Adrenal gland (tissue), 12 donors: Measurements from ENCODE around the gene ARHGEF28. TPM values are rescaled to one million over a fixed set of nuclear protein-coding genes. Genes with fewer than 3 reads are reported as not detected.

Experiments used
- DNase-seq, 7 donors: peaks; one replicate each; pipeline ENCODE4 v3.0.0-alpha.2; 2019 to 2020
- H3K27ac ChIP-seq, 5 donors: fragments of 200-600 bp; sonication (generic) in 4 of 5; 1 replicate in 3 of 5; 2 replicates in 2 of 5; pipeline versions ENCODE4 v1.5.1 to v1.8.0; 2016 to 2020; ENCODE audit warnings: mild to moderate bottlenecking in 1 of 5
- H3K27me3 ChIP-seq: fragments of 200-600 bp; 2 replicates; pipeline ENCODE4 v1.8.0; 2021
- H3K36me3 ChIP-seq, 2 donors: fragments of 200-600 bp; replicated peaks in 1 of 2; 1 replicate in 1 of 2; 2 replicates in 1 of 2; pipeline versions ENCODE4 v1.5.1 to v1.8.0; 2018 to 2022
- H3K4me1 ChIP-seq, 2 donors: fragments of 200-600 bp; replicated peaks in 1 of 2; 1 replicate in 1 of 2; 2 replicates in 1 of 2; pipeline versions ENCODE4 v1.5.1 to v1.8.0; 2018 to 2021
- H3K4me3 ChIP-seq, 4 donors: fragments of 200-600 bp; sonication (generic) in 3 of 4; one replicate each; pipeline ENCODE4 v1.5.1; 2016 to 2018
- H3K9me3 ChIP-seq, 3 donors: fragments of 200-600 bp; sonication (generic) in 1 of 3; replicated peaks in 1 of 3; 1 replicate in 2 of 3; 2 replicates in 1 of 3; pipeline versions ENCODE4 v1.5.1 to v1.8.0; 2016 to 2021
- POLR2A ChIP-seq, 2 donors: fragments of 450-650 bp; IDR thresholded peaks; one replicate each; pipeline ENCODE4 v1.6.1; 2017; ENCODE audit warnings: antibody characterized with exemption in 2 of 2, mild to moderate bottlenecking in 2 of 2, moderate library complexity in 1 of 2
- WGBS, 4 donors: extraction: QIAGEN DNeasy Blood & Tissue Kit in 2 of 4; methylation state at CpG; one replicate each; pipeline versions ENCODE4 v1.1.5 to v1.1.7; 2013 to 2017; 5-methylcytosine and 5-hydroxymethylcytosine counted together
- intact Hi-C, 2 donors: fragments of 100-400 bp; cut with DNase I; formaldehyde crosslinking; loops; one replicate each; pipeline versions ENCODE4 v1.14.1 to v1.15.0; 2022 to 2023
- polyA plus RNA-seq, 3 donors: library from polyadenylated mRNA; stranded (reverse); fragments of 200-250 nt in 2 of 3; fragments of 350-450 nt in 1 of 3; fragmentation: Illumina TruSeq in 1 of 3; extraction: RNeasy Lipid Tissue Mini Kit (QIAGEN cat#74804) in 1 of 3; gene quantifications; one replicate each; pipeline ENCODE4 v1.2.3, GENCODE V29; 2013 to 2014
- total RNA-seq, 9 donors: library from RNA; depleted of rRNA in 4 of 9; stranded (reverse); fragments of >200 nt in 4 of 9; fragments of 120-200 nt in 1 of 9; fragmentation: NEBNext Ultra II Directional in 1 of 9; extraction: Animal tissue kit (Norgen Biotek cat#: 25700) in 1 of 9; gene quantifications; one replicate each; pipeline versions ENCODE4 v1.1.0 to v1.2.4, GENCODE V29; 2013 to 2023
- TF ChIP-seq, protein P1 (sequence below), 6 experiments: fragments of 450-650 bp in 4 of 6; fragments of 200-600 bp in 2 of 6; sonication (generic) in 1 of 6; IDR thresholded peaks; 1 replicate in 5 of 6; 2 replicates in 1 of 6; pipeline versions ENCODE4 v1.5.1 to v1.8.0; 2016 to 2021; ENCODE audit warnings: antibody characterized with exemption in 6 of 6, mild to moderate bottlenecking in 2 of 6, moderate library complexity in 1 of 6
- donor health status: healthy with polysubstance abuse.
- donor health status: Bipolar disorder and iron deficiency.
- donor health status: DM: yes; HTN: yes; CAD: no.
- donor health status: DM: no; HTN: no; CAD: no.
- donor health status: DM: no; HTN: no; CAD: no.
- donor health status: DM: yes; HTN: yes; CAD: no.

ARHGEF28 gene
- total and polyA plus RNA-seq, 12 donors, result 25.3 to 138 (median 42.4) TPM

DNA sequence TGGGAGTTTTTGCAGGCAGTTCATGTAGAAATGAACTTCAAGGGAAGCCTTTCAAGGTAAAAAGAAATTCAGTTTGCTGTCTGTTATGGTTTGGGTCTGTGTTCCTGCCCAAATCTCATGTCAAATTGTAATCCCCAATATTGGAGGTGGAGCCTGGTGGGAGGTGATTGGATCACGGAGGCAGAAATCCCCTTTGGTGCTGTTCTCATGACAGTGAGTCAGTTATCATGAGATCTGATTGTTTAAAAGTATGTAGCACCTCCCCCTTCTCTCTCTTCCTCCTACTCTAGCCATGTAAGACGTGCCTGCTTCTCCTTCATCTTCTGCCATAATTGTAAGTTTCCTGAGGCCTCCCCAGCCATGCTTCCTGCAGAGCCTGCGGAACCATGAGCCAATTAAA lies 341.4 kb downstream of the ARHGEF28 start:
- intact Hi-C loops, result no loop called here
- DNase-seq, result no peak
- Histone ChIP-seq H3K27me3 (no peaks in the 10 kb centered on the region), H3K4me3 (no peak overlapping the region), H3K36me3 (no peaks in the 10 kb centered on the region), H3K9me3 (no peaks in the 10 kb centered on the region), H3K27ac (no peak overlapping the region), H3K4me1 (no peaks in the 10 kb centered on the region)
- TF ChIP-seq, protein P1, sequence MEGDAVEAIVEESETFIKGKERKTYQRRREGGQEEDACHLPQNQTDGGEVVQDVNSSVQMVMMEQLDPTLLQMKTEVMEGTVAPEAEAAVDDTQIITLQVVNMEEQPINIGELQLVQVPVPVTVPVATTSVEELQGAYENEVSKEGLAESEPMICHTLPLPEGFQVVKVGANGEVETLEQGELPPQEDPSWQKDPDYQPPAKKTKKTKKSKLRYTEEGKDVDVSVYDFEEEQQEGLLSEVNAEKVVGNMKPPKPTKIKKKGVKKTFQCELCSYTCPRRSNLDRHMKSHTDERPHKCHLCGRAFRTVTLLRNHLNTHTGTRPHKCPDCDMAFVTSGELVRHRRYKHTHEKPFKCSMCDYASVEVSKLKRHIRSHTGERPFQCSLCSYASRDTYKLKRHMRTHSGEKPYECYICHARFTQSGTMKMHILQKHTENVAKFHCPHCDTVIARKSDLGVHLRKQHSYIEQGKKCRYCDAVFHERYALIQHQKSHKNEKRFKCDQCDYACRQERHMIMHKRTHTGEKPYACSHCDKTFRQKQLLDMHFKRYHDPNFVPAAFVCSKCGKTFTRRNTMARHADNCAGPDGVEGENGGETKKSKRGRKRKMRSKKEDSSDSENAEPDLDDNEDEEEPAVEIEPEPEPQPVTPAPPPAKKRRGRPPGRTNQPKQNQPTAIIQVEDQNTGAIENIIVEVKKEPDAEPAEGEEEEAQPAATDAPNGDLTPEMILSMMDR (IDR thresholded peaks at IDR 0.05), result no peak
- no peak for TF ChIP-seq POLR2A (IDR thresholded peaks at IDR 0.05)
- 84 to 88% (median 86%) methylated on average over 3 of the region's 3 CpGs for WGBS, 4 donors

DNA sequence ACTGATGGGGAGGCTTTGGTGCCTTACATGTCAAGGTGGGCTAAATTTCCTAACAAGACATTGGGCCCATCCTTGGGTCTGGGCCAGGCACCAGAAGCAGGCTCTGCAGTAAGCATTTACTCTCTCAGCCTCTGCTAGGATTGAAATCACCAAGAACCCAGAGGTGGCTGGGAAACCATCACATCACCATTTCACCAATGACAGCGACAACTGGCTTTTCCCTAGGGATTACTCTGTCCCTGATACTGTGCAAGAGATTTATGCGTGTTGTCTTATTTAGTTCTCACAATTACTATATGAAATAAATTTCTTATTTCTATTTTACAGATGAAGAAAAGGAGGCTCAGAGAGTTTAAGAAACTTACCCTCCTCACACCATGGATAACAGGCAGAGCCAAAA lies 342.2 kb downstream of the ARHGEF28 start:
- Histone ChIP-seq H3K36me3 (no peaks in the 10 kb centered on the region), H3K4me3 (no peak overlapping the region), H3K9me3 (no peaks in the 10 kb centered on the region), H3K27me3 (no peaks in the 10 kb centered on the region), H3K4me1 (no peaks in the 10 kb centered on the region), H3K27ac (no peak overlapping the region)
- DNase-seq, result no peak
- 87 to 92% (median 91%) methylated on average over 2 of the region's 2 CpGs for WGBS, 4 donors
- no peak for TF ChIP-seq POLR2A (IDR thresholded peaks at IDR 0.05)
- TF ChIP-seq, protein P1 (IDR thresholded peaks at IDR 0.05), result no peak
- intact Hi-C loops, result no loop called here

GRCh38 chr5:73968729-73969128 lies 342.7 kb downstream of the ARHGEF28 start:
- Histone ChIP-seq H3K36me3 (no peaks in the 10 kb centered on the region), H3K27ac (no peak overlapping the region), H3K4me3 (no peak overlapping the region), H3K9me3 (no peaks in the 10 kb centered on the region), H3K4me1 (no peaks in the 10 kb centered on the region), H3K27me3 (no peaks in the 10 kb centered on the region)
- 58 to 72% (median 68%) methylated on average over 8 of the region's 8 CpGs for WGBS, 4 donors
- intact Hi-C loops, result no loop called here
- TF ChIP-seq, protein P1 (IDR thresholded peaks at IDR 0.05), result no peak
- DNase-seq, result no peak

DNA sequence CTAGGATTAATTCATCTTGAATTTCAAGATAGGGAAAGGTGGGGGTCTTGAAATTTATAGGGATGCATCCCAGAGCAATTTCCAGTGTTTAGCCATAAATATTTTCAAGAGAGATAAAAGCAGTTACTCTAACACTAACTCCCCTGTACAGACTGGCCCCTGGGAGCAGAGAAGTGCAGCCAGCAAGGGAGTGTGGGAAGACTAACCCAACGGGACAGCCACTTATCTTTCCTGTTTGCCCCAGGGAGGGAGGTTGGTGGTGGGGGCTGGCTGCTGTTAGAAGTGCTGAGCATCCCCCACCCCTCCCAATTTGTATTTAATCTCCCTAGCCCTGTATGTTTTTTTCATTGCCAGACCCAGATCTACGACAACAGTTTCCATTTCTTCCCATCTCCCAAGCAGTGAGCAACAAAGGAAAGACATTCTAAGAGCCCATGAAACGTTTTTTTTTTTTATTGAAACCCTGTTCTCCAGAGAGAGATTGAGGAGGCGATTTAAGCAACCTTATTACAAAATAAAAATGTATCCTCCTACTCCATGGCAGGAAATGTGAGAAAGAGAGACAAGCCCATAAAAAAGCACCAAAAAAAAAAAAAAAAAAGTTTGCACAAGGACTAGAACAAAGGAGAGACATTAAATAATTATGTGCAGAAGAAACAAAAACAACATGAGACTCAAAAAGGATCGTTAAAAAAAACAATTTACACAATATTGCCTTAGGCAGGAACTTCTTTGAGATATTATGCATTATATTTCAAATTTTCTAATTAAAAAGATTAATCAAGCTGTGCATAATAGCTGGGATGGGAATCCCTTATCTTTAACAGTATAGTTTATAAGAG lies 343.4 kb downstream of the ARHGEF28 start:
- Histone ChIP-seq H3K4me3 (no peak overlapping the region), H3K36me3 (no peaks in the 10 kb centered on the region), H3K27me3 (no peaks in the 10 kb centered on the region)

More for the DNA sequence above, 343.4 kb downstream of the ARHGEF28 start:
- no peak for TF ChIP-seq POLR2A (IDR thresholded peaks at IDR 0.05)
- TF ChIP-seq, protein P1 (IDR thresholded peaks at IDR 0.05), result no peak
- Histone ChIP-seq H3K27ac (no peak overlapping the region), H3K4me1 (no peaks in the 10 kb centered on the region), H3K9me3 (no peaks in the 10 kb centered on the region)
- intact Hi-C loops, result no loop called here
- DNase-seq, result no peak
- WGBS, 4 donors, result 27 to 51% (median 51%) methylated on average over 5 of the region's 5 CpGs
